Upper lobe of left lung (tissue), 6 donors: ENCODE measurements around the gene SLFN12L. TPM values are rescaled to one million over a fixed set of nuclear protein-coding genes. Genes with fewer than 3 reads are reported as not detected.

Experiments used
- ATAC-seq, 2 donors: fragments of 200-7000 bp; cut with Tn5 transposase; one replicate each; pipeline ENCODE4 v1.9.1; 2022; ENCODE audit warnings: mild to moderate bottlenecking in 2 of 2, moderate library complexity in 2 of 2; ENCODE audit not compliant: low FRiP score in 2 of 2
- DNase-seq, 2 donors: peaks; one replicate each; pipeline ENCODE4 v3.0.0-alpha.2; 2019 to 2020
- H3K27ac ChIP-seq, 4 donors: fragments of 200-600 bp; sonication (generic); one replicate each; pipeline ENCODE4 v1.5.1; 2016 to 2019
- H3K27me3 ChIP-seq, 4 donors: fragments of 200-600 bp; sonication (generic); one replicate each; pipeline ENCODE4 v1.5.1; 2017 to 2019
- H3K36me3 ChIP-seq, 4 donors: fragments of 200-600 bp; sonication (generic); one replicate each; pipeline ENCODE4 v1.5.1; 2016 to 2019
- H3K4me1 ChIP-seq, 4 donors: fragments of 200-600 bp; sonication (generic); one replicate each; pipeline ENCODE4 v1.5.1; 2018 to 2019
- H3K4me3 ChIP-seq, 4 donors: fragments of 200-600 bp; sonication (generic); one replicate each; pipeline ENCODE4 v1.5.1; 2017 to 2019; ENCODE audit warnings: mild to moderate bottlenecking in 2 of 4, moderate library complexity in 1 of 4
- H3K9me3 ChIP-seq, 4 donors: fragments of 200-600 bp; sonication (generic); one replicate each; pipeline ENCODE4 v1.5.1; 2018 to 2019
- EP300 ChIP-seq, 4 donors: sonication (generic); formaldehyde crosslinking; IDR thresholded peaks; one replicate each; pipeline ENCODE4 v1.5.1; 2017; ENCODE audit warnings: antibody characterized with exemption in 4 of 4, control low read depth in 2 of 4
- POLR2A ChIP-seq, 4 donors: fragments of 450-650 bp; IDR thresholded peaks; one replicate each; pipeline ENCODE4 v1.5.1; 2016 to 2017; ENCODE audit warnings: antibody characterized with exemption in 4 of 4, mild to moderate bottlenecking in 2 of 4
- POLR2AphosphoS5 ChIP-seq, 2 donors: sonication (generic); formaldehyde crosslinking; IDR thresholded peaks; one replicate each; pipeline ENCODE4 v1.5.1; 2017; ENCODE audit warnings: antibody characterized with exemption in 2 of 2
- WGBS, 2 donors: methylation state at CpG; one replicate each; pipeline ENCODE4 v1.1.5; 2017 to 2018; 5-methylcytosine and 5-hydroxymethylcytosine counted together
- total RNA-seq, 6 donors: library from RNA; depleted of rRNA in 4 of 6; stranded (reverse); fragments of >200 nt in 4 of 6; gene quantifications; one replicate each; pipeline versions ENCODE4 v1.1.0 to v1.2.1, GENCODE V29; 2016 to 2021
- TF ChIP-seq, protein P1 (sequence below), 6 experiments: fragments of 450-650 bp in 4 of 6; fragments of 200-600 bp in 2 of 6; sonication (generic) in 2 of 6; IDR thresholded peaks; one replicate each; pipeline ENCODE4 v1.5.1; 2016 to 2019; ENCODE audit warnings: antibody characterized with exemption in 6 of 6
- donor health status: DM: no; HTN: no; CAD: no; lungs with moderate emphysema.
- donor health status: DM: no; HTN: yes; CAD: no; lungs with severe emphysema.

The SLFN12L gene
- total RNA-seq, 6 donors from 2014 or later = 2.5 to 26.2 (median 5.9) TPM

- TF ChIP-seq, protein P1, sequence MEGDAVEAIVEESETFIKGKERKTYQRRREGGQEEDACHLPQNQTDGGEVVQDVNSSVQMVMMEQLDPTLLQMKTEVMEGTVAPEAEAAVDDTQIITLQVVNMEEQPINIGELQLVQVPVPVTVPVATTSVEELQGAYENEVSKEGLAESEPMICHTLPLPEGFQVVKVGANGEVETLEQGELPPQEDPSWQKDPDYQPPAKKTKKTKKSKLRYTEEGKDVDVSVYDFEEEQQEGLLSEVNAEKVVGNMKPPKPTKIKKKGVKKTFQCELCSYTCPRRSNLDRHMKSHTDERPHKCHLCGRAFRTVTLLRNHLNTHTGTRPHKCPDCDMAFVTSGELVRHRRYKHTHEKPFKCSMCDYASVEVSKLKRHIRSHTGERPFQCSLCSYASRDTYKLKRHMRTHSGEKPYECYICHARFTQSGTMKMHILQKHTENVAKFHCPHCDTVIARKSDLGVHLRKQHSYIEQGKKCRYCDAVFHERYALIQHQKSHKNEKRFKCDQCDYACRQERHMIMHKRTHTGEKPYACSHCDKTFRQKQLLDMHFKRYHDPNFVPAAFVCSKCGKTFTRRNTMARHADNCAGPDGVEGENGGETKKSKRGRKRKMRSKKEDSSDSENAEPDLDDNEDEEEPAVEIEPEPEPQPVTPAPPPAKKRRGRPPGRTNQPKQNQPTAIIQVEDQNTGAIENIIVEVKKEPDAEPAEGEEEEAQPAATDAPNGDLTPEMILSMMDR (IDR thresholded peaks at IDR 0.05) = no peak
- TF ChIP-seq POLR2AphosphoS5 (IDR thresholded peaks at IDR 0.05) = peak; percentile 90
- no peak for TF ChIP-seq EP300 (IDR thresholded peaks at IDR 0.05)
- TF ChIP-seq POLR2A (IDR thresholded peaks at IDR 0.05) = peak in 3 of 4 donors; percentile 75 to 85 (median 76)
- Histone ChIP-seq H3K27me3 (no peaks in the 10 kb centered on the region), H3K4me3 (peak within 1 kb of the TSS; percentile 56 to 75 (median 66)), H3K9me3 (no peaks in the 10 kb centered on the region), H3K4me1 (peaks cover 14 to 21% (median 18%) of the 10 kb centered on the region in 4 donors), H3K27ac (peak within 1 kb of the TSS; percentile 84 to 96 (median 87)), H3K36me3 (peaks cover 0 to 20% (median 2%) of the 10 kb centered on the region in 4 donors)
- DNase-seq (peak; percentile 85 to 94), ATAC-seq (peak; percentile 97 to 99)
- 0% methylated on average over 18 to 45 of the region's 45 CpGs for WGBS, 2 donors
Observed at GRCh38 chr17:35578197-35578928, 40.9 kb upstream of the SLFN12L start, which contains the start of gene PEX12. Gene PEX12, minus strand, starts transcription at chr17:35578571. Its CDS starts 550 bp downstream, at chr17:35578021.

- H3K4me3 ChIP-seq = peak overlapping the region; percentile 56 to 75 (median 66)
- ATAC-seq (peak; percentile 28 to 48), DNase-seq (no peak)
- TF ChIP-seq POLR2AphosphoS5 (IDR thresholded peaks at IDR 0.05) (no peak), EP300 (IDR thresholded peaks at IDR 0.05) (no peak), POLR2A (IDR thresholded peaks at IDR 0.05) (no peak)
- TF ChIP-seq, protein P1 (IDR thresholded peaks at IDR 0.05) = no peak
- peaks cover 0 to 20% (median 2%) of the 10 kb centered on the region in 4 donors for H3K36me3 ChIP-seq
- H3K27me3 ChIP-seq = no peaks in the 10 kb centered on the region
- peaks cover 14 to 21% (median 18%) of the 10 kb centered on the region in 4 donors for H3K4me1 ChIP-seq
- H3K27ac ChIP-seq = peak overlapping the region; percentile 84 to 96 (median 87)
- WGBS, 2 donors = 3 to 4% methylated on average over 8 of the region's 8 CpGs
- no peaks in the 10 kb centered on the region for H3K9me3 ChIP-seq
Observed at GRCh38 chr17:35577830-35578196, 40.3 kb upstream of the SLFN12L start.

- no peak overlapping the region for H3K27ac ChIP-seq
- TF ChIP-seq EP300 (IDR thresholded peaks at IDR 0.05) (no peak), POLR2AphosphoS5 (IDR thresholded peaks at IDR 0.05) (no peak), POLR2A (IDR thresholded peaks at IDR 0.05) (no peak)
- TF ChIP-seq, protein P1 (IDR thresholded peaks at IDR 0.05) = no peak
- H3K9me3 ChIP-seq = no peaks in the 10 kb centered on the region
- H3K36me3 ChIP-seq = peaks cover 0 to 20% (median 2%) of the 10 kb centered on the region in 4 donors
- ATAC-seq (no peak), DNase-seq (no peak)
- H3K4me3 ChIP-seq = no peak overlapping the region
- peaks cover 14 to 28% (median 21%) of the 10 kb centered on the region in 4 donors for H3K4me1 ChIP-seq
- no peaks in the 10 kb centered on the region for H3K27me3 ChIP-seq
- 90 to 93% methylated on average over 3 of the region's 3 CpGs for WGBS, 2 donors
Observed at GRCh38 chr17:35575759-35576158, 38.3 kb upstream of the SLFN12L start.

DNA sequence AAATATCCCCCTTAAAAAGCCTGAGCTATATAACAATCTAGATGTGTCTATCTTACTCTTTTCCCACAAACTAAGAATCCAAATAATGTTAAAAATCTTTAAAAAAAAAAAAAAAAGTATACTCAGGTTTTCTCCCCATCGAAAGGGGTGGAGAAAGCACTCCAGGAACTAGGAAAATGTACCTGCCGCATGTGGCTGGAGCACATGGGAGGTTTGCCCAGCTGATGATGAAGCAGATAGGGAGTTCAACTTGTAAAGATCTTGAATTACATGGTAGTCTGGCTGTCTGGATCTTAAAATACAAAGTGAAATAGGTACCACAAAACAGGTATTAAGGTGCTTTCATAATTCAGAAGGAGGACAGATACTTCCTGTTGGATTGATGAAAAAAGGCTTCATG, 31.9 kb upstream of the SLFN12L start:
- H3K4me1 ChIP-seq = peaks cover 17 to 33% (median 25%) of the 10 kb centered on the region in 4 donors
- H3K36me3 ChIP-seq = peaks cover 0 to 6% (median 0%) of the 10 kb centered on the region in 4 donors
- no peak overlapping the region for H3K4me3 ChIP-seq
- no peaks in the 10 kb centered on the region for H3K27me3 ChIP-seq
- ATAC-seq (no peak), DNase-seq (no peak)
- WGBS, 2 donors = 66 to 73% methylated on average over 2 of the region's 2 CpGs
- H3K27ac ChIP-seq = no peak overlapping the region
- TF ChIP-seq POLR2A (IDR thresholded peaks at IDR 0.05) (no peak), POLR2AphosphoS5 (IDR thresholded peaks at IDR 0.05) (no peak)
- H3K9me3 ChIP-seq = no peaks in the 10 kb centered on the region

DNA sequence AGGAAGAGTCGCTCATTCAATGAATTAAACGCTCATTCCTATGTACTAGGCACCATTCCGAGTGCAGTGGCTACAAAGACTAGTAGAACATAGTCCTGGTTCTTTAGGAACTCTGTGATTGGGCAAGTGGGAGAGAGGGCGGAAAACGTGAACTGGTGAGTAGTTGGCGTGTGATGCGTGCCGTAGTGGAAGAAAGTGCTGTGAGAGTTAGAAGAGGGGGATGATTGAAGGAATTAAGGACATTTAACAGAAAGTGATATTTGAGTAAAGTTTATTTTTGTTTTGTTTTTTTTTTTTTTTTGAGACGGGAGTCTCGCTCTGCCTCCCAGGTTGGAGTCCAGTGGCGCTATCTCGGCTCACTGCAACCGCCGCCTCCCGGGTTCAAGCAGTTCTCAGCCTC, 31.1 kb upstream of the SLFN12L start:
- peak; percentile 48 to 65 for DNase-seq
- whole genome bisulfite sequencing, 2 donors = 27 to 33% methylated on average over 15 of the region's 15 CpGs

More for the DNA sequence above, 31.1 kb upstream of the SLFN12L start:
- H3K36me3 ChIP-seq = no peaks in the 10 kb centered on the region
- TF ChIP-seq EP300 (IDR thresholded peaks at IDR 0.05) (no peak), POLR2AphosphoS5 (IDR thresholded peaks at IDR 0.05) (no peak)
- no peaks in the 10 kb centered on the region for H3K9me3 ChIP-seq
- peak overlapping the region; percentile 70 to 89 (median 78) for H3K27ac ChIP-seq
- no peaks in the 10 kb centered on the region for H3K27me3 ChIP-seq
- peaks cover 17 to 33% (median 25%) of the 10 kb centered on the region in 4 donors for H3K4me1 ChIP-seq
- peak overlapping the region; percentile 52 to 70 (median 65) for H3K4me3 ChIP-seq
- peak; percentile 52 to 67 for ATAC-seq
